Measurements from ENCODE around the gene AGO1. TPM values are rescaled to one million over a fixed set of nuclear protein-coding genes. Genes with fewer than 3 reads are reported as not detected.
"Not testable (repeated sequence)": the region's sequence is repeated elsewhere in the genome, so short reads cannot be mapped to it uniquely, and the experiment has no call there.

Gene AGO1
- total RNA-seq, 1 donor from 2014 or later, result 103 TPM

- TF ChIP-seq CTCF (IDR thresholded peaks at IDR 0.05; ENCODE audit: partially characterized antibody, unreplicated experiment), result no peak
- no peak overlapping the region for H3K4me3 Mint-ChIP-seq (ENCODE audit: unreplicated experiment)
- no peak for DNase-seq
- H3K27me3 Mint-ChIP-seq (ENCODE audit: unreplicated experiment), result no peaks in the 10 kb centered on the region
- H3K36me3 Mint-ChIP-seq (ENCODE audit: unreplicated experiment), result no peaks in the 10 kb centered on the region
- no peaks in the 10 kb centered on the region for H3K4me1 Mint-ChIP-seq (ENCODE audit: low read depth, unreplicated experiment)
- H3K9me3 Mint-ChIP-seq (ENCODE audit: unreplicated experiment), result no peaks in the 10 kb centered on the region
- H3K27ac Mint-ChIP-seq (ENCODE audit: unreplicated experiment), result no peak overlapping the region
Measured at GRCh38 chr1:35866991-35867390, 16.0 kb upstream of the AGO1 start.

GRCh38 chr1:35869245-35869950, 13.6 kb upstream of the AGO1 start:
- not testable (repeated sequence) for H3K36me3 Mint-ChIP-seq (ENCODE audit: unreplicated experiment); DNase-seq; H3K9me3 Mint-ChIP-seq (ENCODE audit: unreplicated experiment); H3K4me1 Mint-ChIP-seq (ENCODE audit: low read depth, unreplicated experiment); H3K4me3 Mint-ChIP-seq (ENCODE audit: unreplicated experiment); H3K27me3 Mint-ChIP-seq (ENCODE audit: unreplicated experiment); H3K27ac Mint-ChIP-seq (ENCODE audit: unreplicated experiment)

GRCh38 chr1:35870651-35871309, 12.2 kb upstream of the AGO1 start:
- TF ChIP-seq CTCF (IDR thresholded peaks at IDR 0.05; ENCODE audit: partially characterized antibody, unreplicated experiment), result no peak
- no peak for DNase-seq
- H3K4me1 Mint-ChIP-seq (ENCODE audit: low read depth, unreplicated experiment), result no peaks in the 10 kb centered on the region
- no peak overlapping the region for H3K27ac Mint-ChIP-seq (ENCODE audit: unreplicated experiment)
- no peaks in the 10 kb centered on the region for H3K36me3 Mint-ChIP-seq (ENCODE audit: unreplicated experiment)
- H3K4me3 Mint-ChIP-seq (ENCODE audit: unreplicated experiment), result no peak overlapping the region
- peaks cover 2% of the 10 kb centered on the region for H3K27me3 Mint-ChIP-seq (ENCODE audit: unreplicated experiment)
- no peaks in the 10 kb centered on the region for H3K9me3 Mint-ChIP-seq (ENCODE audit: unreplicated experiment)

GRCh38 chr1:35873243-35873750, 9.7 kb upstream of the AGO1 start:
- Mint-ChIP-seq H3K36me3 (ENCODE audit: unreplicated experiment) (no peaks in the 10 kb centered on the region), H3K9me3 (ENCODE audit: unreplicated experiment) (no peaks in the 10 kb centered on the region), H3K27ac (ENCODE audit: unreplicated experiment) (no peak overlapping the region), H3K4me1 (ENCODE audit: low read depth, unreplicated experiment) (no peaks in the 10 kb centered on the region), H3K4me3 (ENCODE audit: unreplicated experiment) (no peak overlapping the region), H3K27me3 (ENCODE audit: unreplicated experiment) (peaks cover 2% of the 10 kb centered on the region)
- TF ChIP-seq CTCF (IDR thresholded peaks at IDR 0.05; ENCODE audit: partially characterized antibody, unreplicated experiment), result no peak
- DNase-seq, result no peak

GRCh38 chr1:35874115-35874514, 8.9 kb upstream of the AGO1 start:
- not testable (repeated sequence) for H3K27ac Mint-ChIP-seq (ENCODE audit: unreplicated experiment); H3K4me3 Mint-ChIP-seq (ENCODE audit: unreplicated experiment); H3K36me3 Mint-ChIP-seq (ENCODE audit: unreplicated experiment); H3K27me3 Mint-ChIP-seq (ENCODE audit: unreplicated experiment); DNase-seq; H3K4me1 Mint-ChIP-seq (ENCODE audit: low read depth, unreplicated experiment); H3K9me3 Mint-ChIP-seq (ENCODE audit: unreplicated experiment)

GRCh38 chr1:35876988-35877387, 6.0 kb upstream of the AGO1 start:
- Mint-ChIP-seq H3K36me3 (ENCODE audit: unreplicated experiment) (no peaks in the 10 kb centered on the region), H3K4me1 (ENCODE audit: low read depth, unreplicated experiment) (no peaks in the 10 kb centered on the region), H3K9me3 (ENCODE audit: unreplicated experiment) (no peaks in the 10 kb centered on the region), H3K4me3 (ENCODE audit: unreplicated experiment) (no peak overlapping the region), H3K27me3 (ENCODE audit: unreplicated experiment) (peaks cover 2% of the 10 kb centered on the region), H3K27ac (ENCODE audit: unreplicated experiment) (no peak overlapping the region)
- DNase-seq, result no peak
- TF ChIP-seq CTCF (IDR thresholded peaks at IDR 0.05; ENCODE audit: partially characterized antibody, unreplicated experiment), result no peak

Measured in glutamatergic neuron (in vitro differentiated cells).